GM18507 (cell line): ENCODE data around the gene OTUD7B.
"Not testable (repeated sequence)": the region's sequence is repeated elsewhere in the genome, so short reads cannot be mapped to it uniquely, and the experiment has no call there.

Source experiments
- DNase-seq: peaks from one replicate; pipeline ENCODE4 v3.0.0; 2011; ENCODE audit warnings: low read depth; ENCODE audit not compliant: insufficient read length; ENCODE audit errors: extremely low spot score
- FAIRE-seq: peaks from 2 replicates; lab custom pipeline; 2011; peaks lifted over from hg19 to GRCh38; lab: Jason Lieb, UNC

OTUD7B gene

GRCh38 chr1:150010393-150011115 is at the start of gene OTUD7B:
Gene OTUD7B (minus strand): TSS chr1:150010726. CDS start chr1:149977510, 33,216 bp downstream.
- peak; percentile 76 for DNase-seq
- peak; percentile 73 for FAIRE-seq

GRCh38 chr1:150060260-150060659 is 49.7 kb upstream of the OTUD7B start:
- FAIRE-seq: no peak
- no peak for DNase-seq

- FAIRE-seq: no peak
- no peak for DNase-seq
Measured at GRCh38 chr1:150056407-150056806, 45.9 kb upstream of the OTUD7B start.

- DNase-seq, FAIRE-seq: not testable (repeated sequence)
Measured at GRCh38 chr1:150055507-150055906, 45.0 kb upstream of the OTUD7B start.

GRCh38 chr1:150053926-150054325 is 43.4 kb upstream of the OTUD7B start:
- DNase-seq (no peak), FAIRE-seq (no peak)

GRCh38 chr1:150051905-150052412 is 41.4 kb upstream of the OTUD7B start:
- FAIRE-seq, DNase-seq: not testable (repeated sequence)

GRCh38 chr1:150051089-150051373 is 40.5 kb upstream of the OTUD7B start:
- FAIRE-seq: no peak

GRCh38 chr1:150049926-150050325 is 39.4 kb upstream of the OTUD7B start:
- DNase-seq (no peak), FAIRE-seq (no peak)

More at GRCh38 chr1:150051089-150051373, 40.5 kb upstream of the OTUD7B start:
- no peak for DNase-seq

- FAIRE-seq: no peak
- no peak for DNase-seq
Measured at GRCh38 chr1:150034336-150034735, 23.8 kb upstream of the OTUD7B start.

GRCh38 chr1:150028322-150028721 is 17.8 kb upstream of the OTUD7B start:
- no peak for DNase-seq
- no peak for FAIRE-seq

- FAIRE-seq (no peak), DNase-seq (no peak)
Measured at GRCh38 chr1:150024156-150024555, 13.6 kb upstream of the OTUD7B start.

- no peak for DNase-seq
- no peak for FAIRE-seq
Measured at GRCh38 chr1:150022357-150022756, 11.8 kb upstream of the OTUD7B start.

GRCh38 chr1:150021191-150021694 is 10.7 kb upstream of the OTUD7B start:
- no peak for FAIRE-seq
- DNase-seq: no peak

GRCh38 chr1:150020711-150021110 is 10.2 kb upstream of the OTUD7B start:
- FAIRE-seq (no peak), DNase-seq (no peak)

- FAIRE-seq (no peak), DNase-seq (no peak)
Measured at GRCh38 chr1:150018165-150018564, 7.6 kb upstream of the OTUD7B start.

- no peak for DNase-seq
- FAIRE-seq: no peak
Measured at GRCh38 chr1:150017206-150017750, 6.8 kb upstream of the OTUD7B start.

- DNase-seq (no peak), FAIRE-seq (no peak)
Measured at GRCh38 chr1:150015651-150016131, 5.2 kb upstream of the OTUD7B start.

GRCh38 chr1:150012611-150013010 is 2.1 kb upstream of the OTUD7B start:
- FAIRE-seq: no peak
- no peak for DNase-seq

- no peak for DNase-seq
- FAIRE-seq: peak; percentile 60
Measured at GRCh38 chr1:150009604-150010392, 728 bp downstream of the OTUD7B start.

- DNase-seq: no peak
Measured at GRCh38 chr1:150008699-150009098, 1.8 kb downstream of the OTUD7B start.

More at GRCh38 chr1:150008699-150009098, 1.8 kb downstream of the OTUD7B start:
- no peak for FAIRE-seq
